Thyroid gland (tissue), 4 donors: Measurements from ENCODE around the gene COG3. TPM values are rescaled to one million over a fixed set of nuclear protein-coding genes. Genes with fewer than 3 reads are reported as not detected.

ENCODE experiments used
- DNase-seq, 2 donors: peaks; one replicate each; pipeline ENCODE4 v3.0.0-alpha.2; 2019
- H3K27ac ChIP-seq, 3 donors: fragments of 200-600 bp; sonication (generic); 1 replicate in 2 of 3; 2 replicates in 1 of 3; pipeline ENCODE4 v1.5.1; 2016 to 2019; ENCODE audit warnings: mild to moderate bottlenecking in 1 of 3, moderate library complexity in 1 of 3
- H3K27me3 ChIP-seq: fragments of 200-600 bp; sonication (generic); one replicate; pipeline ENCODE4 v1.5.1; 2019
- H3K36me3 ChIP-seq, 2 donors: fragments of 200-600 bp; sonication (generic); one replicate each; pipeline ENCODE4 v1.5.1; 2016 to 2019
- H3K4me1 ChIP-seq, 2 donors: fragments of 200-600 bp; sonication (generic); one replicate each; pipeline ENCODE4 v1.5.1; 2017 to 2019
- H3K4me3 ChIP-seq, 3 donors: fragments of 200-600 bp; sonication (generic); replicated peaks in 1 of 3; 1 replicate in 2 of 3; 2 replicates in 1 of 3; pipeline ENCODE4 v1.5.1; 2016; ENCODE audit warnings: mild to moderate bottlenecking in 1 of 3
- H3K9me3 ChIP-seq: fragments of 200-600 bp; sonication (generic); one replicate; pipeline ENCODE4 v1.5.1; 2017
- POLR2A ChIP-seq, 2 donors: fragments of 450-650 bp; IDR thresholded peaks; one replicate each; pipeline ENCODE4 v1.6.1; 2017; ENCODE audit warnings: antibody characterized with exemption in 2 of 2, mild to moderate bottlenecking in 2 of 2, moderate library complexity in 1 of 2
- WGBS, 2 donors: methylation state at CpG; one replicate each; pipeline ENCODE4 v1.1.5; 2017; 5-methylcytosine and 5-hydroxymethylcytosine counted together
- intact Hi-C: fragments of 100-400 bp; cut with DNase I; formaldehyde crosslinking; loops from one replicate; pipeline ENCODE4 v1.15.1; 2023
- total RNA-seq, 4 donors: library from RNA; depleted of rRNA; stranded (reverse); fragments of >200 nt; gene quantifications; one replicate each; pipeline ENCODE4 v1.2.3, GENCODE V29; 2016
- TF ChIP-seq, protein P1 (sequence below), 6 experiments: fragments of 200-600 bp in 3 of 6; fragments of 450-650 bp in 3 of 6; sonication (generic) in 3 of 6; IDR thresholded peaks; one replicate each; pipeline ENCODE4 v1.5.1; 2016 to 2019; ENCODE audit warnings: antibody characterized with exemption in 6 of 6, mild to moderate bottlenecking in 2 of 6, inconsistent platforms in 1 of 6, moderate library complexity in 1 of 6

COG3 gene
- total RNA-seq, 4 donors from 2014 or later, result 35.9 to 56.0 (median 45.0) TPM

DNA sequence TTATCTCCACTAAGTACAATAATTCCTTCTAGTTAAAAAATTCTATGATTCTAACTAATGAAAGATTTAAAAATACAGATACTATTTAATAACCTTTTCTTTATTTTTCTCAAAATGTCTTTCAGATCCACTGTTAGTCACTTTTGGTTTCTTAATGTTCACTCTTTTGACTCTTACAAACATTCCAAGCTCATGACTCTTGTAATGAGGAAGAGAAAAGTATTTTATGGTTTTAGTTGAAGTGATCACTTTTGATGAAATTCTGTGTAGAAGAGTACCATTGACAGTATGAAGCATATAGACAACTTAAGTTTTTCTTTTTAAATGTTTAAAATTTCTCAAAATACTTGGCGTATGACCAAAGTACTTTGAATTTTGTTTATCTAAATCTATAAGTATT lies 27.8 kb downstream of the COG3 start:
- no peaks in the 10 kb centered on the region for H3K27me3 ChIP-seq
- no peaks in the 10 kb centered on the region for H3K4me1 ChIP-seq
- 96 to 100% methylated on average over 1 of the region's 1 CpG for WGBS, 2 donors
- intact Hi-C loops, result no loop called here
- H3K9me3 ChIP-seq, result no peaks in the 10 kb centered on the region
- no peak overlapping the region for H3K4me3 ChIP-seq
- DNase-seq, result no peak
- peaks cover 11 to 25% of the 10 kb centered on the region in 2 donors for H3K36me3 ChIP-seq
- no peak overlapping the region for H3K27ac ChIP-seq
- TF ChIP-seq POLR2A (IDR thresholded peaks at IDR 0.05), result no peak
- TF ChIP-seq, protein P1, sequence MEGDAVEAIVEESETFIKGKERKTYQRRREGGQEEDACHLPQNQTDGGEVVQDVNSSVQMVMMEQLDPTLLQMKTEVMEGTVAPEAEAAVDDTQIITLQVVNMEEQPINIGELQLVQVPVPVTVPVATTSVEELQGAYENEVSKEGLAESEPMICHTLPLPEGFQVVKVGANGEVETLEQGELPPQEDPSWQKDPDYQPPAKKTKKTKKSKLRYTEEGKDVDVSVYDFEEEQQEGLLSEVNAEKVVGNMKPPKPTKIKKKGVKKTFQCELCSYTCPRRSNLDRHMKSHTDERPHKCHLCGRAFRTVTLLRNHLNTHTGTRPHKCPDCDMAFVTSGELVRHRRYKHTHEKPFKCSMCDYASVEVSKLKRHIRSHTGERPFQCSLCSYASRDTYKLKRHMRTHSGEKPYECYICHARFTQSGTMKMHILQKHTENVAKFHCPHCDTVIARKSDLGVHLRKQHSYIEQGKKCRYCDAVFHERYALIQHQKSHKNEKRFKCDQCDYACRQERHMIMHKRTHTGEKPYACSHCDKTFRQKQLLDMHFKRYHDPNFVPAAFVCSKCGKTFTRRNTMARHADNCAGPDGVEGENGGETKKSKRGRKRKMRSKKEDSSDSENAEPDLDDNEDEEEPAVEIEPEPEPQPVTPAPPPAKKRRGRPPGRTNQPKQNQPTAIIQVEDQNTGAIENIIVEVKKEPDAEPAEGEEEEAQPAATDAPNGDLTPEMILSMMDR (IDR thresholded peaks at IDR 0.05), result no peak

DNA sequence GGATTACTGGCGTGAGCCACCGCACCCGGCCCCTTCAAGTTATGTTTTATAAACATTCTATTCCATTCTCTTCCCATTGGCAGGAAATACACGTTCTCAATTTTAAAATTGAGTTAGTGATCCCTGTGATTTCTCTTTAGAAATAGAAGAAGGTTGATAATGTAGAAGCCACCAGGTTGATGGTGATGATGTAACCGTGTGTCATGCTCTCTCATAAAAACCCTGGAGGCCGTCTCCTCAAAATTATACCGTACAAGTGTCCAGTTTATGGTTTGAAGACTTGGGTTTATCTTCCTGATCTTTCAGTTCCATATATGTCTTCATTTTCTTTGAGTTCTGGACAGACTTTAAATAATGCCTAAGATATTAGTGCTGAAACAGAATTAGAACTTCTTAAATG lies 32.2 kb downstream of the COG3 start:
- Histone ChIP-seq H3K27me3 (no peaks in the 10 kb centered on the region), H3K27ac (no peak overlapping the region), H3K4me3 (no peak overlapping the region), H3K4me1 (peaks cover 0 to 2% of the 10 kb centered on the region in 2 donors), H3K36me3 (peaks cover 22 to 35% of the 10 kb centered on the region in 2 donors), H3K9me3 (no peaks in the 10 kb centered on the region)
- WGBS, 2 donors, result 83% methylated on average over 7 of the region's 7 CpGs
- no peak for TF ChIP-seq POLR2A (IDR thresholded peaks at IDR 0.05)
- TF ChIP-seq, protein P1 (IDR thresholded peaks at IDR 0.05), result no peak
- intact Hi-C loops, result no loop called here
- no peak for DNase-seq

DNA sequence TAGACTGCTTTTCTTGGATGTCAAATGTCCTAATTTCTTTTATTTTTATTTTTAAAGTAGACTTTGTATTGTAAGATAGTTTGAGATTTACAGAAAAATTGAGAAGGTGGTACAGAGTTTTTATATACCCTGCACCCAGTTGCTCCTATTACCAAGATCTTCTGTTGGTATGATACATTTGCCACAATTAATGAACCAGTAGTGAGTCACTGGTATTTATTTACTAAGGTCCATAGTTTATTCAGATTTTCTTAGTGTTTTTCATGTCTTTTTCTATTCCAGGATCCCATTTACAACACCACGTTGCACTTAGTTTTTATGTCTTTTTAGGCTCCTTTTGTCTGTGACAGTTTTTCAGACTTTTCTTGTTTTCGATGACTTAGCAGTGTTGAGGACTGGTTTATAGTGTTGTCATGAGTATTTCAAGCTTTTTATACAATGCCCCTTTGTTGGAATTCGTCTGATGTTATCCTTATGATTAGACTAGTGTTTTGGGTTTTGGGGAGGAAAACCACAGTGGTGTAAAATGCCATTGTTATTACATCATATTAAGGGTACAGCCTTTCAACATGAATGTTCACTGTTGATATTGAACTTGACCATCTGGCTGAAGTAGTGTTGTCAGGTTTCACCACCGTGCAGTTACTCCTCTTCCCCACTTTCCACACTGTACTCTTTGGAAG lies 35.9 kb downstream of the COG3 start:
- peaks cover 0 to 2% of the 10 kb centered on the region in 2 donors for H3K4me1 ChIP-seq
- DNase-seq, result no peak
- H3K9me3 ChIP-seq, result no peaks in the 10 kb centered on the region
- no peak overlapping the region for H3K27ac ChIP-seq
- TF ChIP-seq, protein P1 (IDR thresholded peaks at IDR 0.05), result no peak
- no peak for TF ChIP-seq POLR2A (IDR thresholded peaks at IDR 0.05)
- 80 to 86% methylated on average over 4 of the region's 4 CpGs for WGBS, 2 donors
- H3K4me3 ChIP-seq, result no peak overlapping the region
- H3K27me3 ChIP-seq, result no peaks in the 10 kb centered on the region
- peaks cover 32 to 38% of the 10 kb centered on the region in 2 donors for H3K36me3 ChIP-seq
- intact Hi-C loops, result no loop called here

DNA sequence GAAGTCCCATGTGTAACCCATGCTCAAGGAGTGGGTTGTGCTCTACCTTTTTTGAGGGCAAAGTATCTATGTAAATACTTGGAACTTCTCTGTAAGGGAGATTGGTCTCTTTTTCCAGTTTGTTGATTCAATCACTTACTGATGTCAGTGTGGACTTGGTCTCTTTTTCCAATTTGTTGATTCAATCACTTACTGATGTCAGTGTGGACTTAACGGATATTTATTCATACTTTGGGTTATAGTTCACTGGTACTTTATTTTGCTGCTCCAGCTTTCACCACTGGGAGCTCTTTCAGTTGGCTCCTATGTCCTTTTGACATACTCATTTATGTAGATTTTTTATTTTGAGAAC lies 36.4 kb downstream of the COG3 start:
- Histone ChIP-seq H3K9me3 (no peaks in the 10 kb centered on the region), H3K4me3 (no peak overlapping the region), H3K36me3 (peaks cover 32 to 39% of the 10 kb centered on the region in 2 donors), H3K27me3 (no peaks in the 10 kb centered on the region), H3K4me1 (peaks cover 0 to 2% of the 10 kb centered on the region in 2 donors), H3K27ac (no peak overlapping the region)
- intact Hi-C loops, result no loop called here
- TF ChIP-seq, protein P1 (IDR thresholded peaks at IDR 0.05), result no peak
- TF ChIP-seq POLR2A (IDR thresholded peaks at IDR 0.05), result no peak
- WGBS, 2 donors, result 94% methylated on average over 1 of the region's 1 CpG
- no peak for DNase-seq

DNA sequence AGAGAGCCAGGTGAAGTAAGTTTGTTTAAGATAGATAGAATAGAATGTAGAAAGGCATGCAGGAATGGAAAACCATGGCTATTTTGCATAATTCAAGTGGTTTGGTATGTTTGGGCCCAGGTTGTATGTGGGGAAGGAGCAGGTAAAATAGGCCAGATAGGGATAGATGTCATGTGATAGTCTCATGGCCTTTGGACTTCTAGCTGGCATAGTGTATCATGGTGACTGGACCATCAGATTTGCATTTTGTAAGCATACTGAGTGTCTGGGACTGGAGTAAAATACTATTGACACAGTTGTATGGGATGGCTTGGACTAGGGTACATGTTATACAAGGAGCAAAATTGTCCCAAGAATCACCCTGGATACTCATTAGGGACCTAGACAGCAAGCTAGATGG lies 38.9 kb downstream of the COG3 start:
- Histone ChIP-seq H3K4me1 (peaks cover 0 to 2% of the 10 kb centered on the region in 2 donors), H3K9me3 (no peaks in the 10 kb centered on the region), H3K36me3 (peaks cover 24 to 34% of the 10 kb centered on the region in 2 donors), H3K27ac (no peak overlapping the region), H3K27me3 (no peaks in the 10 kb centered on the region), H3K4me3 (no peak overlapping the region)
- intact Hi-C loops, result no loop called here
- TF ChIP-seq, protein P1 (IDR thresholded peaks at IDR 0.05), result no peak
- no peak for TF ChIP-seq POLR2A (IDR thresholded peaks at IDR 0.05)
- no peak for DNase-seq
